ENCODE measurements around the gene SPATC1L. TPM values are rescaled to one million over a fixed set of nuclear protein-coding genes. Genes with fewer than 3 reads are reported as not detected.
"Not testable (repeated sequence)": the region's sequence is repeated elsewhere in the genome, so short reads cannot be mapped to it uniquely, and the experiment has no call there.

Gene SPATC1L
- total and polyA plus RNA-seq, 2 of the 8 experiments (the other 6 are each of a cell fraction or from before 2014, with no cell fraction given), result 24.9 to 50.0 TPM

GRCh38 chr21:46226146-46226545 lies 41.9 kb upstream of the SPATC1L start (continued):
- no peak for TF ChIP-seq SIN3A (conservative IDR thresholded peaks at IDR 0.05 in 1 of 2, IDR thresholded peaks at IDR 0.05 in 1 of 2; ENCODE audit: low read depth in 1 of 2, low read length in 2 of 2)
- TF ChIP-seq POU5F1 (IDR thresholded peaks at IDR 0.05; ENCODE audit: low read depth, low read length), result no peak
- no peak for TF ChIP-seq PHF8 (conservative IDR thresholded peaks at IDR 0.05; ENCODE audit: low read depth, low read length)

- Histone ChIP-seq H3K36me3 (ENCODE audit: control insufficient read depth in 2 of 4, insufficient read depth in 4 of 4, low read length in 3 of 4) (peaks cover 6 to 23% (median 14%) of the 10 kb centered on the region in 4 experiments; a peak in 6 of 8 replicates), H4K20me1 (replicated peaks in 1 of 2; ENCODE audit: control insufficient read depth in 1 of 2, insufficient read depth in 2 of 2, low read length in 2 of 2) (peaks cover 6 to 40% of the 10 kb centered on the region in 2 experiments), H3K79me2 (ENCODE audit: control insufficient read depth in 1 of 2, insufficient read depth in 2 of 2, low read length in 2 of 2) (peaks cover 15 to 61% of the 10 kb centered on the region in 2 experiments; a peak in 3 of 4 replicates), H3K79me1 (ENCODE audit: low read depth, low read length) (peaks cover 28% of the 10 kb centered on the region)
- H3K9ac ChIP-seq (replicated peaks in 1 of 4; ENCODE audit: extremely low read depth in 1 of 4, low read depth in 3 of 4, low read length in 3 of 4); H2BK5ac ChIP-seq (ENCODE audit: low read depth, low read length); DNase-seq (ENCODE audit: low read depth in 1 of 2, low spot score in 2 of 2); H3K23me2 ChIP-seq (ENCODE audit: low read depth, low read length); H3K9me3 ChIP-seq (ENCODE audit: insufficient read depth in 2 of 2, low read depth in 1 of 2, low read length in 1 of 2); H3K23ac ChIP-seq (ENCODE audit: insufficient read length); FAIRE-seq; H3K4ac ChIP-seq (replicated peaks; ENCODE audit: insufficient read length, low read depth, low read length); H3K27me3 ChIP-seq (replicated peaks in 1 of 4; ENCODE audit: control insufficient read depth in 3 of 4, extremely low read depth in 1 of 4, insufficient read depth in 3 of 4, low read length in 3 of 4); H4K8ac ChIP-seq (ENCODE audit: extremely low read depth, insufficient read depth, low read length); H3K14ac ChIP-seq (ENCODE audit: insufficient read length); H2BK120ac ChIP-seq (replicated peaks; ENCODE audit: low read depth, low read length); H2BK15ac ChIP-seq (ENCODE audit: low read length); H3K56ac ChIP-seq (replicated peaks; ENCODE audit: insufficient read length, low read depth, low read length); H2AK5ac ChIP-seq (ENCODE audit: low read depth, low read length); H2AFZ ChIP-seq (ENCODE audit: low read length); H4K5ac ChIP-seq (ENCODE audit: insufficient read length, low read depth, low read length); POLR2A ChIA-PET (ENCODE audit: partially characterized antibody); H3K18ac ChIP-seq (ENCODE audit: extremely low read depth, low read length); H2BK12ac ChIP-seq (ENCODE audit: low read depth, low read length); H3K4me1 ChIP-seq (replicated peaks in 1 of 4; ENCODE audit: control insufficient read depth in 3 of 4, insufficient read depth in 4 of 4, low read length in 3 of 4); H4K91ac ChIP-seq (replicated peaks; ENCODE audit: insufficient read length, low read length); H2BK20ac ChIP-seq (ENCODE audit: low read length); H3K4me2 ChIP-seq (ENCODE audit: insufficient read depth in 1 of 2, low read depth in 2 of 2, low read length in 2 of 2); H3K4me3 ChIP-seq (ENCODE audit: extremely low read depth in 1 of 4, insufficient read depth in 2 of 4, low read depth in 3 of 4, low read length in 4 of 4); H3K27ac ChIP-seq (ENCODE audit: low read depth, low read length): not testable (repeated sequence)
- 90% methylated on average over 18 of the region's 18 CpGs; no CpG with 5 or more reads in 1 of the 2 experiments for WGBS, 2 experiments (ENCODE audit: extremely low coverage in 1 of 2, insufficient coverage in 1 of 2, insufficient read length in 1 of 2, insufficient replicate concordance in 2 of 2, low coverage in 1 of 2, low lambda C conversion rate in 2 of 2, missing lambda C conversion rate in 1 of 2)
- CTCF ChIA-PET (ENCODE audit: partially characterized antibody), result interaction anchor here (1.4 kb wide), 1 partner anchor 23 kb away, joined by 4 read pairs; no protein-coding TSS in a partner anchor
These were observed 39.4 kb upstream of the SPATC1L start for GRCh38 chr21:46223661-46224060.
